DOHH2 (cell line): ENCODE data around the gene TANGO2.

Experiments
- EZH2phosphoT487 ChIP-seq: fragments of 200-600 bp; sonication (generic); IDR thresholded peaks from 2 replicates; pipeline ENCODE4 v1.6.1; 2017; ENCODE audit warnings: borderline replicate concordance, mild to moderate bottlenecking, antibody characterized with exemption, low read length, moderate library complexity, mixed read lengths
- TF ChIP-seq, protein P1 (sequence below): fragments of 200-600 bp; sonication (generic); IDR thresholded peaks from one replicate; pipeline ENCODE4 v1.5.1; 2014; ENCODE audit warnings: antibody characterized with exemption, mild to moderate bottlenecking, low read depth, low read length; ENCODE audit not compliant: poor library complexity, severe bottlenecking

- TF ChIP-seq, protein P1, sequence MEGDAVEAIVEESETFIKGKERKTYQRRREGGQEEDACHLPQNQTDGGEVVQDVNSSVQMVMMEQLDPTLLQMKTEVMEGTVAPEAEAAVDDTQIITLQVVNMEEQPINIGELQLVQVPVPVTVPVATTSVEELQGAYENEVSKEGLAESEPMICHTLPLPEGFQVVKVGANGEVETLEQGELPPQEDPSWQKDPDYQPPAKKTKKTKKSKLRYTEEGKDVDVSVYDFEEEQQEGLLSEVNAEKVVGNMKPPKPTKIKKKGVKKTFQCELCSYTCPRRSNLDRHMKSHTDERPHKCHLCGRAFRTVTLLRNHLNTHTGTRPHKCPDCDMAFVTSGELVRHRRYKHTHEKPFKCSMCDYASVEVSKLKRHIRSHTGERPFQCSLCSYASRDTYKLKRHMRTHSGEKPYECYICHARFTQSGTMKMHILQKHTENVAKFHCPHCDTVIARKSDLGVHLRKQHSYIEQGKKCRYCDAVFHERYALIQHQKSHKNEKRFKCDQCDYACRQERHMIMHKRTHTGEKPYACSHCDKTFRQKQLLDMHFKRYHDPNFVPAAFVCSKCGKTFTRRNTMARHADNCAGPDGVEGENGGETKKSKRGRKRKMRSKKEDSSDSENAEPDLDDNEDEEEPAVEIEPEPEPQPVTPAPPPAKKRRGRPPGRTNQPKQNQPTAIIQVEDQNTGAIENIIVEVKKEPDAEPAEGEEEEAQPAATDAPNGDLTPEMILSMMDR: no peak
- no peak for TF ChIP-seq EZH2phosphoT487
Measured at GRCh38 chr22:20011123-20011992, 9.6 kb upstream of the TANGO2 start.
